Neutrophil (primary cell): ENCODE data around the gene UBALD1.
A peak's percentile ranks its signal among the peaks of the same experiment; 100 is the strongest.

ENCODE experiments used
- H3K27ac ChIP-seq: fragments of 200-600 bp; sonication (generic); 2 replicates; pipeline ENCODE4 v1.5.1; 2016; ENCODE audit warnings: mild to moderate bottlenecking, moderate library complexity
- H3K27me3 ChIP-seq: fragments of 200-600 bp; sonication (generic); 2 replicates; pipeline ENCODE4 v1.6.0; 2016; ENCODE audit warnings: mild to moderate bottlenecking
- H3K36me3 ChIP-seq: fragments of 200-600 bp; sonication (generic); 2 replicates; pipeline ENCODE4 v1.5.1; 2017
- H3K4me1 ChIP-seq, 2 experiments: fragments of 200-600 bp in 1 of 2; sonication (generic) in 1 of 2; 1 replicate in 1 of 2; 2 replicates in 1 of 2; pipeline versions ENCODE4 v1.5.1 to v1.6.1; 2013 to 2016; ENCODE audit warnings: low read depth in 1 of 2, low read length in 1 of 2, mild to moderate bottlenecking in 1 of 2, moderate library complexity in 1 of 2; ENCODE audit not compliant: control insufficient read depth in 1 of 2, insufficient read depth in 1 of 2
- H3K4me3 ChIP-seq, 2 experiments: fragments of 200-600 bp in 1 of 2; sonication (generic) in 1 of 2; 1 replicate in 1 of 2; 2 replicates in 1 of 2; pipeline ENCODE4 v1.5.1; 2013 to 2016; ENCODE audit warnings: low read depth in 1 of 2, low read length in 1 of 2, mild to moderate bottlenecking in 1 of 2, moderate library complexity in 1 of 2
- H3K9me3 ChIP-seq: fragments of 200-600 bp; sonication (generic); 2 replicates; pipeline ENCODE4 v1.5.1; 2016
- TF ChIP-seq, protein P1 (sequence below): fragments of 200-600 bp; sonication (generic); IDR thresholded peaks from 2 replicates; pipeline ENCODE4 v1.5.1; 2016; ENCODE audit warnings: antibody characterized with exemption

Gene UBALD1

GRCh38 chr16:4633910-4634635 is 19.4 kb upstream of the UBALD1 start:
- Histone ChIP-seq H3K9me3 (no peaks in the 10 kb centered on the region), H3K4me1 (peaks cover 78 to 83% of the 10 kb centered on the region in 2 experiments), H3K36me3 (peaks cover 25% of the 10 kb centered on the region), H3K27me3 (no peaks in the 10 kb centered on the region), H3K4me3 (no peak overlapping the region), H3K27ac (peak overlapping the region; percentile 79)
- TF ChIP-seq, protein P1, sequence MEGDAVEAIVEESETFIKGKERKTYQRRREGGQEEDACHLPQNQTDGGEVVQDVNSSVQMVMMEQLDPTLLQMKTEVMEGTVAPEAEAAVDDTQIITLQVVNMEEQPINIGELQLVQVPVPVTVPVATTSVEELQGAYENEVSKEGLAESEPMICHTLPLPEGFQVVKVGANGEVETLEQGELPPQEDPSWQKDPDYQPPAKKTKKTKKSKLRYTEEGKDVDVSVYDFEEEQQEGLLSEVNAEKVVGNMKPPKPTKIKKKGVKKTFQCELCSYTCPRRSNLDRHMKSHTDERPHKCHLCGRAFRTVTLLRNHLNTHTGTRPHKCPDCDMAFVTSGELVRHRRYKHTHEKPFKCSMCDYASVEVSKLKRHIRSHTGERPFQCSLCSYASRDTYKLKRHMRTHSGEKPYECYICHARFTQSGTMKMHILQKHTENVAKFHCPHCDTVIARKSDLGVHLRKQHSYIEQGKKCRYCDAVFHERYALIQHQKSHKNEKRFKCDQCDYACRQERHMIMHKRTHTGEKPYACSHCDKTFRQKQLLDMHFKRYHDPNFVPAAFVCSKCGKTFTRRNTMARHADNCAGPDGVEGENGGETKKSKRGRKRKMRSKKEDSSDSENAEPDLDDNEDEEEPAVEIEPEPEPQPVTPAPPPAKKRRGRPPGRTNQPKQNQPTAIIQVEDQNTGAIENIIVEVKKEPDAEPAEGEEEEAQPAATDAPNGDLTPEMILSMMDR, result no peak

DNA sequence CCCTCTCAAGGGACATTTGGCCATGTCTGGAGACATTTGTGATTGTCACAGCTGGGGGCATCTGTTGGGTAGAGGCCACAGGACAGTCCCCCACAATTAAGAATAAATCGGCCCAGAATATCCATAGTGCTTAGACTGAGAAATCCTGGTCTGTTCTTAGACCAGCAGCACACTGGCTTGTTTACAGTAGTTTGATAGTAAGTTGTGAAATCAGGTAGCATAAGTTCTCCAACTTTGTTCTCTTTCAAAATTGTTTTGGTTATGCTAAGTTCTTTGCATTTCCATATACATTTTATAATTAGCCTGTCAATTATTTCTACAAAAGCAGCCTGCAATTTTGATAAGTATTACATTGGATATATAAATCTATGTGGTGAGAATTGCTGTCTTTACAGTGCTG is 16.8 kb upstream of the UBALD1 start:
- Histone ChIP-seq H3K4me1 (peaks cover 94% of the 10 kb centered on the region in 2 experiments), H3K4me3 (peak overlapping the region; percentile 7 to 35), H3K27me3 (no peaks in the 10 kb centered on the region), H3K9me3 (no peaks in the 10 kb centered on the region), H3K27ac (peak overlapping the region; percentile 98), H3K36me3 (peaks cover 9% of the 10 kb centered on the region)
- TF ChIP-seq, protein P1, result no peak

GRCh38 chr16:4628283-4628682 is 13.6 kb upstream of the UBALD1 start:
- Histone ChIP-seq H3K27ac (peak overlapping the region; percentile 98), H3K4me1 (peaks cover 88% of the 10 kb centered on the region in 2 experiments), H3K36me3 (no peaks in the 10 kb centered on the region), H3K4me3 (peak overlapping the region; percentile 59 to 75), H3K9me3 (no peaks in the 10 kb centered on the region), H3K27me3 (no peaks in the 10 kb centered on the region)
- TF ChIP-seq, protein P1, result no peak

DNA sequence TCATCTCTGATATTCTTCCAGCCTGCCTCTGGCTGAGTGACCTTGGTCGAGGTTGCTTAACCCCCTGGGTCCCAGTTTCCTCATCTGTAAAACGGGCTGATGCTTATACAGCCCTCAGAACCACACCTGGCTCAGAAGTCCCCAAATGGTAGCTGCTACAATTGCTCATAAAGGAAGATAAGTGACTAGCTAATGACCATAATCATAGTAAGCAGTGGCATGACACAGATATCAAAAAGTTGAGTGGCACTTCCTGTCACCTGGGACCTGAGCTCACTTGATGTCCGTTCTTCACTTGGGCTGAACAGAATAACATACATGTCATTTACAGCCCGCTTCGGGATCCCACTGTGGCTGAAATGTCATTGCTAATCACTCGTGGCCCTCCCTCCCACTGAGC is 11.7 kb upstream of the UBALD1 start:
- Histone ChIP-seq H3K36me3 (no peaks in the 10 kb centered on the region), H3K4me1 (peaks cover 75 to 76% of the 10 kb centered on the region in 2 experiments), H3K27me3 (no peaks in the 10 kb centered on the region), H3K9me3 (no peaks in the 10 kb centered on the region), H3K4me3 (peak overlapping the region; percentile 75 to 84), H3K27ac (peak overlapping the region; percentile 98)
- TF ChIP-seq, protein P1, result no peak

DNA sequence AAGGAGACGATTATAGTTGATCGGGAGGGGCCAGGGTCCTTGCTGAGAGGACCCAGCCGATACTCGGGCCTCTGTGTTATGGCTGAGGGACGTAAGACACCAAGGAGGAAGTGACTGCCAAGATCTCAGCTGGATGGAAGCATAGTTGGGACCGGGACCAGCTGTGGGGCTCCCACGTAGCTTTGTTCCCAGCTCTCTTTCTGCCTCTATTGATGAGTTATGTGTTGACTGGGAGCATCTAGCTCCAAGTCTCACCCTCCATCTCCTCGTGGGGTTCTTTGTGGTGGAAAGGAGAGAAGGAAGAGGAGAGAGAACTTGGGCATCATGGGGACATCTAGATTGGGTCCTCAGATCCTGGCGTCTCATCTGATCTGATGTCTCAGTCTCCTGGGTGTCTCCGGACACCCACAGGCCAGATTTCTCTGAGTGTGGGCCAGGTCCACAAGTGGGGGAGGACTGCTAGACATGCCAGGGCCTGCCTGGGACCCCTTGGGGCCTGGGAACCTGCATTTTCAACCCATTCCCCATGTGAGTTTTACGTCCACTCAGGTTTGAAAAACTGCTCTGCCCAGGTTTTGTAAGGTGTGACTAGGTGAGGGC is 11.0 kb upstream of the UBALD1 start:
- peak overlapping the region; percentile 98 for H3K27ac ChIP-seq

More for the DNA sequence above, 11.0 kb upstream of the UBALD1 start:
- Histone ChIP-seq H3K27me3 (no peaks in the 10 kb centered on the region), H3K4me3 (peak overlapping the region; percentile 75 to 84), H3K4me1 (peaks cover 68% of the 10 kb centered on the region in 2 experiments), H3K9me3 (no peaks in the 10 kb centered on the region), H3K36me3 (no peaks in the 10 kb centered on the region)
- TF ChIP-seq, protein P1, result no peak
